NCI-H2196 treated with DMSO at 0.1 percent for 48 hours (cell line): Measurements from ENCODE around the gene PTPN20.
"Not testable (repeated sequence)": the region's sequence is repeated elsewhere in the genome, so short reads cannot be mapped to it uniquely, and the experiment has no call there.

Source experiments
- DNase-seq: peaks from one replicate; lab custom pipeline; 2025; ENCODE audit not compliant: unreplicated experiment; lab: John Stamatoyannopoulos, UW

The PTPN20 gene

DNA sequence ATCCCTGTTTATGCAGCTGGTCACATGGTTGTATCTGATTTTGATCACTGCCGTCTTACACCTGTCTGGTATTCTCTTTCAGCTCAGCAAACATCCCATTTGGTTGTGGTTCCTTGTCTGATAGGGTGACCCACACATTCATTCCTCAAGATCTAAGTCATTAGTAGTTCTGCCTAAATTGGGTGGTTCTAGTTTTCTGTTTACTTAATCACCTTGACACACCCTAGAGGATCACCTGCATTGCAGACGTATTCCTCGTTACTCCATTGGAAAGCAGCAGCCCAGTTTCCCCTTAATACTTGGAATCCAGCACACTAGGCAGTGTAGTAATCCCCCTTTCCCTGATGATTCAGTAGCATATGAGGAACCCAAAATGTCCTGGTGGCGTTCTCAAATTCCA, 41.3 kb downstream of the PTPN20 start:
- not testable (repeated sequence) for DNase-seq

- not testable (repeated sequence) for DNase-seq
Measured at GRCh38 chr10:46960742-46961141, 49.5 kb downstream of the PTPN20 start.

- DNase-seq = not testable (repeated sequence)
Measured at GRCh38 chr10:46963356-46963755, 52.1 kb downstream of the PTPN20 start.

DNA sequence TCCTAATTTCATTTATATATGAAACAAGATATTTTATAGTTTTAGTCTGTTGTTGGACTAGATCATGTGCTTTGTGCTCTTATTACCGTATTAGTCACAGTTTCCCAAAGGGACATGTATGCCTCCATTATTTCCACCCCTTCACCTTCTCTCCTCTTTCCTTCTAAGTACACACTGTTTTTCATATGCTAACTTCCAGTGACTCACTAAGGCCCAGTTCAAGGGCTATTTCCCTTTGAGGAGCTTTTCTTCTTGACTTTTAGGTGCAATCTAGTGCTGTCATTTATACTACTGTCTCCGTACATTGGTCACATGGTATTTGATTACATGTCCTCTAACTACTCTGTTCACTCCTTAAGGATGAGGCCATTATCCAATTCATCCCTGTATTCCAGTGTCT, 55.8 kb downstream of the PTPN20 start:
- DNase-seq = not testable (repeated sequence)

DNA sequence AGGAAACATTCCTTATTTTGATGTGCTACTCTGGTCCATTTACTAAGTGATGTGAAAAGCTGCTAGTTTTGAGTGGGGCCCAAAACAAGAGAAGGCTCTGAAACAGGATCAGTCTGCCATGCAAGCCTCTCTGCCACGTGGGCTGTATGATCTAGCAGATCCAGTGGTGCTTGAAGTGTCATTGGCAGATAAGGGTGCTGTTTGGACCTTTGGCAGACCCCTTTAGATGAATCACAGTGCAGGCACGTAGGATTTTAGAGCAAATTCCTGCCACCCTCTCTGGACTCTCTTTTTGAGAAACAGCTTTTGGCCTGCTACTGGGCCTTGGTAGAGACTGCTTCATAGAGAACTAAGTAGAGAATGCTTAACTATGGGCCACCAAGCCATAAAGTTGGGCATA, 69.0 kb downstream of the PTPN20 start:
- not testable (repeated sequence) for DNase-seq

- not testable (repeated sequence) for DNase-seq
Measured at GRCh38 chr10:46987233-46987924, 76.2 kb downstream of the PTPN20 start.

GRCh38 chr10:46992803-46993561, 81.8 kb downstream of the PTPN20 start:
- no peak for DNase-seq

GRCh38 chr10:46995234-46995633, 84.0 kb downstream of the PTPN20 start:
- DNase-seq = no peak

DNA sequence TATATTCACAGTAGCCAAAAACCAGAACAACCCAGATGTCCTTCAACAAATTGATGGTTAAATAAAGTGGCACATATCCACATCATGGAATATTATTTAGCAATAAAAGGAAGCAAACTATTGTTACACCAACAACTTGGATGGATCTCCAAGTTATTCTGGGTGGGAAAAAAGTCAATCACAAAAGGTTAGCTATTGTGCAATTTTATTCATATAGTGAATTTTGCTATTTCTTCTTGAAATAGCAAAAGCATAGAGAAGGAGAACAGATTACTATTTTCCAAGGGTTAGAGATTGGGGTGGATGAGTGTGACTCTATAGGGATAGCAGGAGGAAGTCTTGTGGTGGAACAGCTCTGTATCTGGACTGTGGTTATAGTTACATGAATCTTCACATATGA, 87.0 kb downstream of the PTPN20 start:
- no peak for DNase-seq

DNA sequence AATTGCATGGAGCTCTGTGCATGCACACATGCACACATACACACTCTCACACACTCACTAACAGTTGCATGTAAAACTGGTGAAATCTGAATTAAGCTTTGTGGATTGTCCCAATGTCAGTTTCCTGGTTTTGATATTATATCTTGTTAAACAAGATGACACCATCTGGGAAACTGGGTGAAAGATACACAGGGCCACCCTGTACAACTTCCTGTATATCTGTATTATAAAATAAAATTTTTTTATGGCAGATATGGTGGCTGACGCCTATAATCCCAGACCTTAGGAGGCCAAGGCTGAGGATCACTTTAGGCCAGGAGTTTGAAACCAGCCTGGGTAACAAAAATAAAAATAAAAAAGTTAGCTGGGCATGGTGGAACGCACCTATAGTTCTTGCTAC, 87.4 kb downstream of the PTPN20 start:
- no peak for DNase-seq

- no peak for DNase-seq
Measured at GRCh38 chr10:46999217-46999616, 88.0 kb downstream of the PTPN20 start.

DNA sequence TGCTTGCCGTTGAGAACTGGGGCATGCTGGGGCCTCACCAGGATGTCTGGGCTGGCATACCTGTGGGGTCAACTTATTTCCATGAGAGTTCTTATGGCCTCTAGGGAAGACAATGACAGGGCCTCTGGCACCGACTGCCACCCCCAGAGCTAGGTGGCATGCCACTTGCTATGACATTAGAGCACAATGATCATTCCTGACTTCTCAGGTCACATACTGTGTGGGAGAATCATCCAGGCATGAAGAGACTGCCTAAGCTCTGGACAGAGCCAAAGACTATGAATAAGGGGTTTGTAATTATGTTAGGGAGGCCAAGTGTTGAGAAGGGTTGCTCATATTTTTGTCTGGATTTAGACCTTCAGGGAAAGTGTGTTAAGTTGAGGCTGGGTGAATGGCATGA, 97.5 kb downstream of the PTPN20 start:
- no peak for DNase-seq

DNA sequence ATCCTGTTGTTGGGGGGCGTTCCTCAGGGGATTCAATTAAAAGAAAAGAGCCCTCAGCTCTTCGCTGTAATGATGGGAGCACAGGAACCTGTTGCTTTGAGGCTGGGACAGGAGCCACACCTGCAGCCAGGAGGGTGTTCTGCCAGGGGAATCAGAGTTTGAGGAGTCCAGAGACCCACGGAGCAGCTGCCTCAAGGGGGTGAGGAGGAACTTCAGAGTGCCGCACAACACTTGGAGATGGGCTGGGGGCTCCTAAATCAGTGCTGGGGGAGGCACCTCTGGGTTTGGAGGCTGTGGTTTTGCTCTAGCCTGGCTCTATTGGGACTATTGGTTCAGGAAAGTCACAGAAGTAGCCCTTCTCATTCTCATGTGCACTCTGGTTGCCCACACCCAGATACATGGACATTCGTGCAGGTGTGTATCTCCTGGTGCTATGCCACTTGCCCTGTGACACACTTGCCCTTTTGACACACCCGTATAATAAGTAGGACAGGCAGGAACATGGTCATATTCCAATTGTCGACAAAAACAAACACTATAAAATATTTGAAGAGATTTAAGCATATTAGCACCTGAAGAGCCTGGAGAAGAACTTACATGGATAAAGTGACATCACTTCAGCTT, 98.1 kb downstream of the PTPN20 start:
- DNase-seq = no peak

DNA sequence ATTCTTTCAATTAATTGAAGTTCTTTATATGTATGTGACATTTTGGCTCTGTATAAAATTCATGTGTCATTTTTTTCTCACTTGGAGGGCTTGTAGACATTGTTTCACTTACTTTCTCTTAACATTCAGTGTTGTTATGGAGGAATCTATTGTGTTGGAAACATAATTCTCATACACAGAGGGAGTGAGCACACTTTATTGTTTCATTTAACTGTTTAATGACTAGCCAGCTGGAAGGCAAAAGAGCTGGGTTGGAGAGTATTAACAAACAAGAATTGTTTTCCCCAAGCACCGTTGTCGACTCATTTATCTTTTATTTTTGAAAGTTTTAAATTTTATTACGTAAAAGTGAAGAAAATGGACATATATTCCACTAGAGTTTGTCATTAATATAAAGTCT, 98.8 kb downstream of the PTPN20 start:
- no peak for DNase-seq

GRCh38 chr10:47012214-47012613, 101.0 kb downstream of the PTPN20 start:
- no peak for DNase-seq

GRCh38 chr10:47013507-47014154, 102.4 kb downstream of the PTPN20 start:
- no peak for DNase-seq

DNA sequence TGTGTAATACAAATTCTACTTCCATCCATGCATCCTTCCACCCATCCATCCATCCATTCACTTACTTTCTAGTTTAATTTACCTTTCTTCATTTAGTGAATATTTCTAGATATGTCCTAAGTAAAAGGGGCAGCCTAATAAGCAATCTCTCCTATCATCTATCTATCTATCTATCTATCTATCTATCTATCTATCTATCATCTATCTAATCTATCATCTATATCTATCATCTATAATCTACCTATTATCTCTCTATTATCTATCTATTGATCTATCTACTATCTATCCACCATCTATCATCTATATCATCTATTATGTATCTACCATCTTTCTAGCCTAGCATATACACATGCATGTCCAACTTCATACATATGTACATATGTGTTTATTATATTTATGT, 104.2 kb downstream of the PTPN20 start:
- no peak for DNase-seq

DNA sequence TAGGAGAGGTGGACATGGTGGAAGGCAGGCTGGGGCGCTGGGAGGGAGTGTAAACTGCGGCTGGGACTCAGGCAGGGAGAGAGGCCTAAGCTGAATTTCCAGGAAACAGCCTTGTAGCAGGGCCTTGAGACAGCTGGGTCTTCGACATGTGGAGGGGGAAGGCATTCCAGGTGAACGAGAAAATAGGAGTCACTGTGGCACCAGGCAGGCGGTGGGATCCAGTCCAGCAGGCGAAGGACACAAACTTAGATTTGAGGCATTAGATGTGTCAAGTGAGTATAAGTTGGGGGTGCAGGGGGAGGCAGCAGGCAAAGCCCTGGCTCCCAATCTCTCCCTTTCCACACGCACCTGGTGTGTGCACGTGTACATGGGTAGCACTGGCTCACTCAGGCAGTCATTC, 105.3 kb downstream of the PTPN20 start:
- DNase-seq = no peak

GRCh38 chr10:47018026-47018735, 107.0 kb downstream of the PTPN20 start:
- DNase-seq = no peak

DNA sequence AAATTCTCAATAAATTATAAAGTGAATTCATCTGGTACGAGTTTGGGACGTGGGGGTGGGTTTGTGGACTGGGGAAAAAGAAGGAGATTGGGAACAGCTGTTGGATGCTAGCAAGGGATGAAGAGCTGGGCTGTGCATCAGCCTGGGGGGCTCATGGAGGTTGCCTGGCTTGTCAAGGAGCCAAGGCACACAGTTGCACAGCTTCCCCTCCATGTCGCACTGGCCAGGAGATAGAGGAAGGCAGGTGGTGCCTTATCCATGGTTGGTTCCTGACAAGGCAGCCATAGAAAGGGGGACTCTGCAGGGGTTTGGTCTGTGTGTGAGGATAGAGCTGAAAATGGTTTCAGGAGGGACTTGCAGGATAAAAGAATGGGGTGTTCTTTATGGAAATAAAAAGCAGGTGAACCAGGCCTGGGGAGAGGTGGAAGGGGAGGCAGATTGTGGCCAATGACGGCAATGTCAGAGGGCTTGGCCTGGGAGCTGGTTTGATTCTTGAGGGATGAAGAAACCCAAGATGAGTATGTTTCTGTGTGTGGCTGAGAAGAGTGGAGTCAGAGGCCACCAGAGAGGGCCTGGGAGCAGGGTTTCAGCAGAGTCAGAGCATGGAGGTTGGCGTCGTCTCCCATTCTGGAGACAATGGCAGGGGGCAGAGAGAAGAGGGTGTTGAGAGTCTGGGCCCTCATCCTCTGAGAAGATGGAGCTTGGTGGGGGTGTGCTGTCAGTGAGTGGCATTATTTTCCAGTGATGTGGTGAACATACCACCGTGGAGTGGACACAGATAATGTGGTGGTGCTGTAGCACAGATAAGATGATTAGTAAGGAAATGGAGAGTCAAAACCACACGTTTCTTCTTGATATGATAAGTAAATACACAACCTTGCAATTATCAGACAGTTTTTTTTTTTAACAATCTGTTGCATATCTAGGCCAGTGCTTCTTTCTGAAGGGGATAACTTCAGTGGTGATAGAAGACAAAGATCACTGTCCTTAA, 108.2 kb downstream of the PTPN20 start:
- DNase-seq = no peak
